ENCODE measurements around the gene MCTP1. TPM values are rescaled to one million over a fixed set of nuclear protein-coding genes. Genes with fewer than 3 reads are reported as not detected.

MCTP1 gene
- total and polyA plus RNA-seq, 4 donors, result 8.2 to 54.6 (median 12.3) TPM

- WGBS (ENCODE audit: insufficient coverage), result 47% methylated on average over 5 of the region's 9 CpGs
- DNase-seq (ENCODE audit: low read depth in 4 of 6, low spot score in 6 of 6), result peak in 1 of 6 donors; percentile 13
- Histone ChIP-seq H3K9me3 (ENCODE audit: control insufficient read depth, insufficient read depth, low read length) (no peaks in the 10 kb centered on the region), H3K27ac (ENCODE audit: low read depth, low read length) (no peak overlapping the region), H3K4me3 (ENCODE audit: low read depth, low read length) (no peak overlapping the region), H3K4me1 (ENCODE audit: control insufficient read depth, insufficient read depth, low read length) (no peaks in the 10 kb centered on the region), H3K27me3 (ENCODE audit: control insufficient read depth, insufficient read depth, low read length) (no peaks in the 10 kb centered on the region), H3K36me3 (ENCODE audit: control insufficient read depth, insufficient read depth, low read length) (no peaks in the 10 kb centered on the region)
Measured at GRCh38 chr5:94751460-94751859, 533.4 kb downstream of the MCTP1 start.

- H3K9me3 ChIP-seq (ENCODE audit: control insufficient read depth, insufficient read depth, low read length), result no peaks in the 10 kb centered on the region
- WGBS (ENCODE audit: insufficient coverage), result 90% methylated on average over 2 of the region's 4 CpGs
- no peaks in the 10 kb centered on the region for H3K4me1 ChIP-seq (ENCODE audit: control insufficient read depth, insufficient read depth, low read length)
- H3K27me3 ChIP-seq (ENCODE audit: control insufficient read depth, insufficient read depth, low read length), result no peaks in the 10 kb centered on the region
- H3K27ac ChIP-seq (ENCODE audit: low read depth, low read length), result no peak overlapping the region
- no peak for DNase-seq (ENCODE audit: low read depth in 4 of 6, low spot score in 6 of 6)
- H3K36me3 ChIP-seq (ENCODE audit: control insufficient read depth, insufficient read depth, low read length), result no peaks in the 10 kb centered on the region
- no peak overlapping the region for H3K4me3 ChIP-seq (ENCODE audit: low read depth, low read length)
Measured at GRCh38 chr5:94750681-94751080, 534.2 kb downstream of the MCTP1 start.

GRCh38 chr5:94749042-94749441 is 535.9 kb downstream of the MCTP1 start:
- 80% methylated on average over 2 of the region's 2 CpGs for WGBS (ENCODE audit: insufficient coverage)
- no peak for DNase-seq (ENCODE audit: low read depth in 4 of 6, low spot score in 6 of 6)
- H3K9me3 ChIP-seq (ENCODE audit: control insufficient read depth, insufficient read depth, low read length), result no peaks in the 10 kb centered on the region

GRCh38 chr5:94748212-94748611 is 536.7 kb downstream of the MCTP1 start:
- 83% methylated on average over 3 of the region's 3 CpGs for WGBS (ENCODE audit: insufficient coverage)
- Histone ChIP-seq H3K9me3 (ENCODE audit: control insufficient read depth, insufficient read depth, low read length) (no peaks in the 10 kb centered on the region), H3K36me3 (ENCODE audit: control insufficient read depth, insufficient read depth, low read length) (no peaks in the 10 kb centered on the region), H3K27ac (ENCODE audit: low read depth, low read length) (no peak overlapping the region), H3K4me1 (ENCODE audit: control insufficient read depth, insufficient read depth, low read length) (no peaks in the 10 kb centered on the region), H3K27me3 (ENCODE audit: control insufficient read depth, insufficient read depth, low read length) (no peaks in the 10 kb centered on the region), H3K4me3 (ENCODE audit: low read depth, low read length) (no peak overlapping the region)
- DNase-seq (ENCODE audit: low read depth in 4 of 6, low spot score in 6 of 6), result no peak

More at GRCh38 chr5:94749042-94749441, 535.9 kb downstream of the MCTP1 start:
- Histone ChIP-seq H3K27me3 (ENCODE audit: control insufficient read depth, insufficient read depth, low read length) (no peaks in the 10 kb centered on the region), H3K4me1 (ENCODE audit: control insufficient read depth, insufficient read depth, low read length) (no peaks in the 10 kb centered on the region), H3K27ac (ENCODE audit: low read depth, low read length) (no peak overlapping the region), H3K4me3 (ENCODE audit: low read depth, low read length) (no peak overlapping the region), H3K36me3 (ENCODE audit: control insufficient read depth, insufficient read depth, low read length) (no peaks in the 10 kb centered on the region)

- H3K27me3 ChIP-seq (ENCODE audit: control insufficient read depth, insufficient read depth, low read length), result no peaks in the 10 kb centered on the region
- H3K9me3 ChIP-seq (ENCODE audit: control insufficient read depth, insufficient read depth, low read length), result no peaks in the 10 kb centered on the region
- no peaks in the 10 kb centered on the region for H3K4me1 ChIP-seq (ENCODE audit: control insufficient read depth, insufficient read depth, low read length)
- DNase-seq (ENCODE audit: low read depth in 4 of 6, low spot score in 6 of 6), result no peak
- no peaks in the 10 kb centered on the region for H3K36me3 ChIP-seq (ENCODE audit: control insufficient read depth, insufficient read depth, low read length)
- no CpG with 5 or more reads among the region's 4 CpGs for WGBS (ENCODE audit: insufficient coverage)
- no peak overlapping the region for H3K27ac ChIP-seq (ENCODE audit: low read depth, low read length)
- H3K4me3 ChIP-seq (ENCODE audit: low read depth, low read length), result no peak overlapping the region
Measured at GRCh38 chr5:94747371-94747770, 537.5 kb downstream of the MCTP1 start.

GRCh38 chr5:94746731-94747124 is 538.2 kb downstream of the MCTP1 start:
- Histone ChIP-seq H3K9me3 (ENCODE audit: control insufficient read depth, insufficient read depth, low read length) (no peaks in the 10 kb centered on the region), H3K4me1 (ENCODE audit: control insufficient read depth, insufficient read depth, low read length) (no peaks in the 10 kb centered on the region), H3K4me3 (ENCODE audit: low read depth, low read length) (no peak overlapping the region), H3K36me3 (ENCODE audit: control insufficient read depth, insufficient read depth, low read length) (no peaks in the 10 kb centered on the region), H3K27ac (ENCODE audit: low read depth, low read length) (no peak overlapping the region), H3K27me3 (ENCODE audit: control insufficient read depth, insufficient read depth, low read length) (no peaks in the 10 kb centered on the region)
- DNase-seq (ENCODE audit: low read depth in 4 of 6, low spot score in 6 of 6), result no peak
- 88% methylated on average over 1 of the region's 1 CpG for WGBS (ENCODE audit: insufficient coverage)

- no peak overlapping the region for H3K27ac ChIP-seq (ENCODE audit: low read depth, low read length)
- no peak for DNase-seq (ENCODE audit: low read depth in 4 of 6, low spot score in 6 of 6)
- no peaks in the 10 kb centered on the region for H3K36me3 ChIP-seq (ENCODE audit: control insufficient read depth, insufficient read depth, low read length)
- 80% methylated on average over 1 of the region's 5 CpGs for WGBS (ENCODE audit: insufficient coverage)
- H3K9me3 ChIP-seq (ENCODE audit: control insufficient read depth, insufficient read depth, low read length), result no peaks in the 10 kb centered on the region
- H3K27me3 ChIP-seq (ENCODE audit: control insufficient read depth, insufficient read depth, low read length), result no peaks in the 10 kb centered on the region
- no peak overlapping the region for H3K4me3 ChIP-seq (ENCODE audit: low read depth, low read length)
- H3K4me1 ChIP-seq (ENCODE audit: control insufficient read depth, insufficient read depth, low read length), result no peaks in the 10 kb centered on the region
Measured at GRCh38 chr5:94745786-94746730, 538.8 kb downstream of the MCTP1 start.

GRCh38 chr5:94744906-94745305 is 540.0 kb downstream of the MCTP1 start:
- H3K27ac ChIP-seq (ENCODE audit: low read depth, low read length), result no peak overlapping the region
- no CpG with 5 or more reads among the region's 2 CpGs for WGBS (ENCODE audit: insufficient coverage)
- DNase-seq (ENCODE audit: low read depth in 4 of 6, low spot score in 6 of 6), result no peak
- no peaks in the 10 kb centered on the region for H3K27me3 ChIP-seq (ENCODE audit: control insufficient read depth, insufficient read depth, low read length)
- H3K4me3 ChIP-seq (ENCODE audit: low read depth, low read length), result no peak overlapping the region
- no peaks in the 10 kb centered on the region for H3K36me3 ChIP-seq (ENCODE audit: control insufficient read depth, insufficient read depth, low read length)
- no peaks in the 10 kb centered on the region for H3K9me3 ChIP-seq (ENCODE audit: control insufficient read depth, insufficient read depth, low read length)
- no peaks in the 10 kb centered on the region for H3K4me1 ChIP-seq (ENCODE audit: control insufficient read depth, insufficient read depth, low read length)

- WGBS (ENCODE audit: insufficient coverage), result no CpG with 5 or more reads among the region's 4 CpGs
- Histone ChIP-seq H3K4me3 (ENCODE audit: low read depth, low read length) (no peak overlapping the region), H3K36me3 (ENCODE audit: control insufficient read depth, insufficient read depth, low read length) (no peaks in the 10 kb centered on the region), H3K4me1 (ENCODE audit: control insufficient read depth, insufficient read depth, low read length) (no peaks in the 10 kb centered on the region), H3K27me3 (ENCODE audit: control insufficient read depth, insufficient read depth, low read length) (no peaks in the 10 kb centered on the region), H3K9me3 (ENCODE audit: control insufficient read depth, insufficient read depth, low read length) (no peaks in the 10 kb centered on the region), H3K27ac (ENCODE audit: low read depth, low read length) (no peak overlapping the region)
- no peak for DNase-seq (ENCODE audit: low read depth in 4 of 6, low spot score in 6 of 6)
Measured at GRCh38 chr5:94742852-94743251, 542.0 kb downstream of the MCTP1 start.

GRCh38 chr5:94740286-94740685 is 544.6 kb downstream of the MCTP1 start:
- no peaks in the 10 kb centered on the region for H3K27me3 ChIP-seq (ENCODE audit: control insufficient read depth, insufficient read depth, low read length)
- H3K4me3 ChIP-seq (ENCODE audit: low read depth, low read length), result no peak overlapping the region
- H3K27ac ChIP-seq (ENCODE audit: low read depth, low read length), result no peak overlapping the region
- H3K4me1 ChIP-seq (ENCODE audit: control insufficient read depth, insufficient read depth, low read length), result no peaks in the 10 kb centered on the region
- H3K9me3 ChIP-seq (ENCODE audit: control insufficient read depth, insufficient read depth, low read length), result no peaks in the 10 kb centered on the region
- 80% methylated on average over 1 of the region's 2 CpGs for WGBS (ENCODE audit: insufficient coverage)
- DNase-seq (ENCODE audit: low read depth in 4 of 6, low spot score in 6 of 6), result no peak
- no peaks in the 10 kb centered on the region for H3K36me3 ChIP-seq (ENCODE audit: control insufficient read depth, insufficient read depth, low read length)

All from spinal cord (tissue), 10 donors.